Spleen (tissue), 11 donors: Measurements from ENCODE around the gene SEPHS2. TPM values are rescaled to one million over a fixed set of nuclear protein-coding genes. Genes with fewer than 3 reads are reported as not detected.

Experiments used
- DNase-seq: peaks from one replicate; pipeline ENCODE4 v3.0.0-alpha.2; 2020
- H3K27ac ChIP-seq, 8 donors: fragments of 200-600 bp; sonication (generic) in 7 of 8; 1 replicate in 4 of 8; 2 replicates in 4 of 8; pipeline versions ENCODE4 v1.5.0 to v1.8.0; 2016 to 2021; ENCODE audit warnings: inconsistent platforms in 4 of 8, mild to moderate bottlenecking in 4 of 8, moderate library complexity in 1 of 8
- H3K27me3 ChIP-seq, 7 donors: fragments of 200-600 bp; sonication (generic) in 6 of 7; replicated peaks in 1 of 7; 1 replicate in 4 of 7; 2 replicates in 3 of 7; pipeline versions ENCODE4 v1.5.0 to v1.8.0; 2016 to 2021; ENCODE audit warnings: inconsistent platforms in 3 of 7, mild to moderate bottlenecking in 1 of 7
- H3K36me3 ChIP-seq, 6 donors: fragments of 200-600 bp; sonication (generic) in 5 of 6; 1 replicate in 4 of 6; 2 replicates in 2 of 6; pipeline versions ENCODE4 v1.5.0 to v1.8.0; 2016 to 2021; ENCODE audit warnings: inconsistent platforms in 2 of 6
- H3K4me1 ChIP-seq, 6 donors: fragments of 200-600 bp; sonication (generic) in 5 of 6; 1 replicate in 3 of 6; 2 replicates in 3 of 6; pipeline versions ENCODE4 v1.5.0 to v1.8.0; 2016 to 2021; ENCODE audit warnings: inconsistent platforms in 3 of 6
- H3K4me3 ChIP-seq, 8 donors: fragments of 200-600 bp; sonication (generic) in 7 of 8; 1 replicate in 4 of 8; 2 replicates in 4 of 8; pipeline versions ENCODE4 v1.5.0 to v1.8.0; 2016 to 2021; ENCODE audit warnings: inconsistent platforms in 4 of 8, mild to moderate bottlenecking in 4 of 8, moderate library complexity in 2 of 8
- H3K9me3 ChIP-seq, 8 donors: fragments of 200-600 bp; sonication (generic) in 7 of 8; 1 replicate in 4 of 8; 2 replicates in 4 of 8; pipeline versions ENCODE4 v1.5.0 to v1.8.0; 2016 to 2021; ENCODE audit warnings: inconsistent platforms in 4 of 8
- CTCF ChIP-seq, 11 experiments: fragments of 200-600 bp in 7 of 11; fragments of 450-650 bp in 4 of 11; sonication (generic) in 4 of 11; IDR thresholded peaks in 8 of 11; conservative IDR thresholded peaks in 3 of 11; 1 replicate in 7 of 11; 2 replicates in 4 of 11; pipeline versions ENCODE4 v1.4.0 to v1.8.0; 2016 to 2021; ENCODE audit warnings: antibody characterized with exemption in 11 of 11, inconsistent platforms in 4 of 11, mild to moderate bottlenecking in 1 of 11
- POLR2A ChIP-seq, 3 donors: fragments of 450-650 bp; IDR thresholded peaks; one replicate each; pipeline ENCODE4 v1.5.1; 2017; ENCODE audit warnings: antibody characterized with exemption in 3 of 3, mild to moderate bottlenecking in 1 of 3
- POLR2AphosphoS5 ChIP-seq, 3 donors: sonication (generic); formaldehyde crosslinking; IDR thresholded peaks; one replicate each; pipeline ENCODE4 v1.5.1; 2017; ENCODE audit warnings: antibody characterized with exemption in 3 of 3
- WGBS, 5 donors: extraction: QIAGEN DNeasy Blood & Tissue Kit in 3 of 5; methylation state at CpG; one replicate each; pipeline versions ENCODE4 v1.1.5 to v1.1.7; 2013 to 2018; 5-methylcytosine and 5-hydroxymethylcytosine counted together
- intact Hi-C: fragments of 100-400 bp; cut with DNase I; formaldehyde crosslinking; loops from one replicate; pipeline ENCODE4 v1.15.0; 2023; ENCODE audit warnings: low total_unique reads
- polyA plus RNA-seq, 3 donors: library from polyadenylated mRNA; stranded (reverse); fragments of 200-250 nt; gene quantifications; one replicate each; pipeline ENCODE4 v1.2.1, GENCODE V29; 2013
- total RNA-seq, 7 donors: library from RNA; depleted of rRNA in 3 of 7; stranded (reverse); fragments of >200 nt in 3 of 7; fragmentation: NEBNext Ultra II Directional in 4 of 7; extraction: Animal tissue kit (Norgen Biotek cat#: 25700) in 4 of 7; gene quantifications; one replicate each; pipeline versions ENCODE4 v1.1.0 to v1.2.1, GENCODE V29; 2016 to 2021
- donor health status: healthy with polysubstance abuse.
- donor health status: DM: no; HTN: no; CAD: no; lungs with moderate emphysema.
- donor health status: DM: no; HTN: no; CAD: no.
- donor health status: Bipolar disorder and iron deficiency.
- donor health status: healthy.
- donor health status: DM: no; HTN: no; CAD: no.
- donor health status: DM: yes; HTN: yes; CAD: no.

Gene SEPHS2
- total and polyA plus RNA-seq, 10 donors, result 35.5 to 56.0 (median 46.6) TPM

GRCh38 chr16:30491744-30492308 is 46.2 kb upstream of the SEPHS2 start:
- Histone ChIP-seq H3K27me3 (no peaks in the 10 kb centered on the region), H3K36me3 (peaks cover 0 to 100% (median 86%) of the 10 kb centered on the region in 6 donors), H3K27ac (peak overlapping the region in 5 of 8 donors; percentile 8 to 59 (median 29)), H3K4me3 (no peak overlapping the region), H3K9me3 (no peaks in the 10 kb centered on the region), H3K4me1 (peaks cover 0 to 34% (median 10%) of the 10 kb centered on the region in 6 donors)
- intact Hi-C loops, result no loop called here
- no peak for DNase-seq
- TF ChIP-seq POLR2AphosphoS5 (IDR thresholded peaks at IDR 0.05) (peak in 1 of 3 donors; percentile 47), POLR2A (IDR thresholded peaks at IDR 0.05) (no peak), CTCF (IDR thresholded peaks at IDR 0.05 in 8 of 11, conservative IDR thresholded peaks at IDR 0.05 in 3 of 11) (no peak)
- 34 to 47% (median 44%) methylated on average over 6 of the region's 6 CpGs for WGBS, 5 donors

- H3K27me3 ChIP-seq, result no peaks in the 10 kb centered on the region
- no peak overlapping the region for H3K4me3 ChIP-seq
- 85 to 98% (median 96%) methylated on average over 4 of the region's 4 CpGs for WGBS, 5 donors
- TF ChIP-seq POLR2A (IDR thresholded peaks at IDR 0.05) (no peak), CTCF (IDR thresholded peaks at IDR 0.05 in 8 of 11, conservative IDR thresholded peaks at IDR 0.05 in 3 of 11) (no peak), POLR2AphosphoS5 (IDR thresholded peaks at IDR 0.05) (no peak)
- intact Hi-C loops, result no loop called here
- no peaks in the 10 kb centered on the region for H3K9me3 ChIP-seq
- H3K4me1 ChIP-seq, result peaks cover 0 to 34% (median 10%) of the 10 kb centered on the region in 6 donors
- H3K27ac ChIP-seq, result peak overlapping the region in 3 of 8 donors; percentile 8 to 42 (median 29)
- no peak for DNase-seq
- H3K36me3 ChIP-seq, result peaks cover 0 to 100% (median 86%) of the 10 kb centered on the region in 6 donors
Observed at GRCh38 chr16:30491229-30491628, 45.6 kb upstream of the SEPHS2 start.

GRCh38 chr16:30490210-30490609 is 44.5 kb upstream of the SEPHS2 start:
- TF ChIP-seq POLR2A (IDR thresholded peaks at IDR 0.05) (no peak), POLR2AphosphoS5 (IDR thresholded peaks at IDR 0.05) (no peak), CTCF (IDR thresholded peaks at IDR 0.05 in 8 of 11, conservative IDR thresholded peaks at IDR 0.05 in 3 of 11) (no peak)
- 79 to 92% (median 80%) methylated on average over 6 of the region's 6 CpGs for WGBS, 5 donors

GRCh38 chr16:30488764-30489605 is 43.3 kb upstream of the SEPHS2 start:
- no peak overlapping the region for H3K4me3 ChIP-seq
- H3K4me1 ChIP-seq, result peaks cover 0 to 50% (median 10%) of the 10 kb centered on the region in 6 donors
- intact Hi-C loops, result no loop called here
- no peaks in the 10 kb centered on the region for H3K27me3 ChIP-seq
- 67 to 82% (median 73%) methylated on average over 8 to 11 of the region's 11 CpGs for WGBS, 5 donors
- no peaks in the 10 kb centered on the region for H3K9me3 ChIP-seq
- TF ChIP-seq CTCF (IDR thresholded peaks at IDR 0.05 in 8 of 11, conservative IDR thresholded peaks at IDR 0.05 in 3 of 11) (no peak), POLR2AphosphoS5 (IDR thresholded peaks at IDR 0.05) (peak in 2 of 3 donors; percentile 27 to 42)
- H3K36me3 ChIP-seq, result peaks cover 0 to 100% (median 85%) of the 10 kb centered on the region in 6 donors
- DNase-seq, result no peak
- H3K27ac ChIP-seq, result peak overlapping the region in 3 of 8 donors; percentile 1 to 63 (median 34)

More at GRCh38 chr16:30490210-30490609, 44.5 kb upstream of the SEPHS2 start:
- Histone ChIP-seq H3K27me3 (no peaks in the 10 kb centered on the region), H3K9me3 (no peaks in the 10 kb centered on the region), H3K4me1 (peaks cover 0 to 41% (median 10%) of the 10 kb centered on the region in 6 donors), H3K4me3 (no peak overlapping the region), H3K36me3 (peaks cover 0 to 100% (median 88%) of the 10 kb centered on the region in 6 donors), H3K27ac (no peak overlapping the region)
- no peak for DNase-seq
- intact Hi-C loops, result no loop called here
